Panc1 (cell line): ENCODE measurements around the gene KRT36. TPM values are rescaled to one million over a fixed set of nuclear protein-coding genes. Genes with fewer than 3 reads are reported as not detected.

Experiments used
- ATAC-seq: fragments of 200-7000 bp; cut with Tn5 transposase; 2 replicates; pipeline ENCODE4 v1.9.1; 2020; ENCODE audit warnings: mild to moderate bottlenecking, moderate library complexity
- BruUV-seq: library from RNA; stranded (reverse); fragments of 400-500 nt; replicated peaks from 2 replicates; lab custom pipeline; 2021; lab: Mats Ljungman, UMichigan
- CTCF ChIA-PET: fragments of 300-600 bp; sonication (Branson Sonifier 250); formaldehyde crosslinking; loops from one replicate; lab custom pipeline; 2022; ENCODE audit warnings: antibody characterized with exemption; lab: Charles Lee
- POLR2A ChIA-PET: fragments of 300-600 bp; sonication (Branson Sonifier 250); formaldehyde crosslinking; loops from one replicate; lab custom pipeline; 2022; ENCODE audit warnings: antibody characterized with exemption; lab: Charles Lee
- DNase-seq: peaks from one replicate; pipeline ENCODE4 v3.0.0-alpha.2; 2010; ENCODE audit warnings: low read depth, low spot score
- H3K27ac ChIP-seq: 2 replicates; pipeline ENCODE4 v1.5.1; 2011; ENCODE audit warnings: mild to moderate bottlenecking, low read length, inconsistent platforms
- H3K27me3 ChIP-seq: fragments of 200-500 bp; sonication (Bioruptor generic); 2 replicates; pipeline ENCODE4 v1.6.0; 2014; ENCODE audit warnings: low read length, inconsistent platforms; ENCODE audit not compliant: control insufficient read depth, insufficient read depth
- H3K36me3 ChIP-seq: fragments of 200-500 bp; sonication (Bioruptor generic); 2 replicates; pipeline ENCODE4 v1.5.1; 2014; ENCODE audit warnings: inconsistent platforms, mild to moderate bottlenecking, low read length, moderate library complexity; ENCODE audit not compliant: control insufficient read depth, insufficient read depth
- H3K4me1 ChIP-seq: 2 replicates; pipeline ENCODE4 v1.5.1; 2011; ENCODE audit warnings: inconsistent platforms, mild to moderate bottlenecking, low read length, moderate library complexity; ENCODE audit not compliant: control insufficient read depth, insufficient read depth
- H3K4me3 ChIP-seq, 2 experiments: 2 replicates each; pipeline ENCODE4 v1.5.1; 2011 to 2012; ENCODE audit warnings: low read depth in 2 of 2, low read length in 2 of 2, mild to moderate bottlenecking in 2 of 2, inconsistent platforms in 1 of 2, moderate library complexity in 1 of 2
- H3K9me3 ChIP-seq: fragments of 200-500 bp; sonication (Bioruptor generic); 2 replicates; pipeline ENCODE4 v1.5.1; 2014; ENCODE audit warnings: low read depth, mild to moderate bottlenecking, inconsistent platforms, low read length, moderate library complexity; ENCODE audit not compliant: control insufficient read depth, insufficient read depth
- CTCF ChIP-seq: fragments of 450-650 bp; IDR thresholded peaks from 2 replicates; pipeline ENCODE4 v1.5.1; 2017; ENCODE audit warnings: mild to moderate bottlenecking
- POLR2AphosphoS5 ChIP-seq: IDR thresholded peaks from 2 replicates; pipeline ENCODE4 v1.6.1; 2012; ENCODE audit warnings: mild to moderate bottlenecking, low read depth, low read length, moderate library complexity
- REST ChIP-seq, 2 experiments: IDR thresholded peaks; 2 replicates each; pipeline ENCODE4 v1.6.1; 2011 to 2012; ENCODE audit warnings: low read depth in 2 of 2, control low read depth in 1 of 2, low read length in 1 of 2, mild to moderate bottlenecking in 1 of 2, moderate library complexity in 1 of 2; ENCODE audit not compliant: insufficient read depth in 1 of 2
- SIN3A ChIP-seq: IDR thresholded peaks from 2 replicates; pipeline ENCODE4 v1.6.1; 2012; ENCODE audit warnings: low read depth, mild to moderate bottlenecking, low read length, moderate library complexity, borderline replicate concordance; ENCODE audit not compliant: insufficient read depth
- TCF7L2 ChIP-seq: IDR thresholded peaks from 2 replicates; pipeline ENCODE4 v1.6.1; 2011; ENCODE audit warnings: mild to moderate bottlenecking, low read depth, low read length, inconsistent platforms
- in situ Hi-C: cut with HindIII; loops from 2 replicates; pipeline ENCODE4 v1.10.0; 2016; ENCODE audit warnings: low sequenced_read_pairs, low pct_unique_long_range_greater_than_20kb
- intact Hi-C: fragments of 100-400 bp; cut with micrococcal nuclease; formaldehyde crosslinking; loops from one replicate; pipeline ENCODE4 v1.10.0; 2022; ENCODE audit not compliant: unreplicated experiment
- total RNA-seq: library from RNA; stranded (reverse); gene quantifications from one replicate; pipeline ENCODE4 v1.2.1, GENCODE V29; 2021; ENCODE audit not compliant: unreplicated experiment

Gene KRT36
- total RNA-seq, 1 experiment from 2014 or later, result not detected

GRCh38 chr17:41490000-41490990 lies 585 bp upstream of the KRT36 start:
- Histone ChIP-seq H3K36me3 (no peaks in the 10 kb centered on the region), H3K4me3 (no peak overlapping the region), H3K9me3 (no peaks in the 10 kb centered on the region), H3K27ac (peak overlapping the region; percentile 77), H3K27me3 (no peaks in the 10 kb centered on the region), H3K4me1 (peaks cover 23% of the 10 kb centered on the region)
- intact Hi-C loops (no loop called here), in situ Hi-C loops (no loop called here)
- no TSS peak for BruUV-seq
- no peak for TF ChIP-seq SIN3A
- TF ChIP-seq POLR2AphosphoS5, result no peak
- TF ChIP-seq TCF7L2, result peak; percentile 41; the same call in 1 of the 2 replicates
- DNase-seq, result no peak
- CTCF ChIA-PET, result interaction anchor here (0.6 to 1.1 kb wide), 4 partner anchors 31 to 708 kb away, joined by 3 to 4 read pairs (median 3); no protein-coding TSS in a partner anchor
- ATAC-seq, result no peak
- POLR2A ChIA-PET, result interaction anchor here (0.6 to 0.7 kb wide), 2 partner anchors 198 to 556 kb away, joined by 5 read pairs; no protein-coding TSS in a partner anchor

GRCh38 chr17:41486809-41487530 lies 2.7 kb downstream of the KRT36 start:
- ChIA-PET CTCF (no interaction called here), POLR2A (interaction anchor here (0.5 kb wide), 1 partner anchor 43 kb away, joined by 3 read pairs; no protein-coding TSS in a partner anchor)
- DNase-seq (no peak), ATAC-seq (no peak)
- BruUV-seq, result no TSS peak
- no peaks in the 10 kb centered on the region for H3K36me3 ChIP-seq
- TF ChIP-seq POLR2AphosphoS5 (no peak), SIN3A (no peak), CTCF (no peak), REST (IDR thresholded peaks at IDR 0.05; ENCODE audit: insufficient read depth in 1 of 2, low read depth in 2 of 2, low read length in 1 of 2) (no peak), TCF7L2 (no peak)
- peaks cover 32% of the 10 kb centered on the region for H3K4me1 ChIP-seq
- no peaks in the 10 kb centered on the region for H3K27me3 ChIP-seq
- H3K27ac ChIP-seq, result no peak overlapping the region
- no peak overlapping the region for H3K4me3 ChIP-seq
- in situ Hi-C loops, result no loop called here
- no peaks in the 10 kb centered on the region for H3K9me3 ChIP-seq
- intact Hi-C loops, result no loop called here
